Measurements from ENCODE around the gene CLEC10A.
"Not testable (repeated sequence)": the region's sequence is repeated elsewhere in the genome, so short reads cannot be mapped to it uniquely, and the experiment has no call there.

The CLEC10A gene

DNA sequence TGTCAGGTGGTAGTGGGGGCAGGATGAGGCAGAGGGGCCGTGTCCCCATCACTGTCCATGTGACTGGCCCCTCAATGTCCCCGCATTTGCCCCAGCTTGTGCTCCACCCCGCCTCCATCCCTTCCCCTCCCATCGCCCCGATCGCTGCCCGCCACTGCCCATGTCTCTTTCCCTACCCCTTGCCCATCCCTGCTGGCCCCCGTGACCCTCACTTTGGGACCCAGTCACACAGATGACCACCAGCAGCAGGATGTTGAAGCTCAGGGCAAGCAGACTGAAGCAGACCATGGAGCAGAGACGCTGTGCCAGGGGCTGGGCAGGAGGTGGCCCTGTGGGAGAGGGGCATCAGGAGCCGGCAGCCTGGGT lies 28.5 kb upstream of the CLEC10A start:
- DNase-seq: no peak

- no peak for DNase-seq
Observed at GRCh38 chr17:7107795-7108559, 27.9 kb upstream of the CLEC10A start.

DNA sequence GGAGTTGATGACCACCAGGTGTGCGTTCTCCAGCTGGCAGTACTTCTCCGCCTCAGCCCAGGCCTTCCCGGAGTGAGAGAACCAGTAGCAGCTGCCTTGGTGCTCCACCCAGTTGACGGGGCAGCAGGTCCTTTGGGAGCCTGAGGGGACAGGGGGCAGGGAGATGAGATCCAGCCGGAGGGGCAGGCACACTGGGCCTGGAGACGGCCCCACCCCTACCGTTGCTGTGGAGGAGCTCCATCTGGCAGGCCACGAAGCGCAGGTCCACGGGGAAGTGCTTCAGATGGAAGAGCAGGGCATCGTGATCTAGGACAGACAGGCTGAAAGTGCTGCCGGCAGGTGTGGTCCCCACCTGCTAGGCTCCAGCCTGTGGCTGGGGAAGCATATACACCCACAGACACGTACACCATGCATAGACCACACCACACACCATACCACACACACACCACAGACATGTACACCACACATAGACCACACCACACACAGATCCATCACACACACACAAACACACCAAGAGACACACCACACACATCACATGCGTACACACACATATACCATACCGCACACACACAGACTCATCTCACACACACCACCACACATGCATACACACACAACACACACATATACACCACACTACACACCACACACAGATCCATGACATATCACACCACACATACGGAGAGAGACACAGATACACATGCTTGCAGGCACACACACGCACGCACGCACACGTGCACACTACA lies 27.1 kb upstream of the CLEC10A start:
- peak; percentile 73 to 79 for DNase-seq

DNA sequence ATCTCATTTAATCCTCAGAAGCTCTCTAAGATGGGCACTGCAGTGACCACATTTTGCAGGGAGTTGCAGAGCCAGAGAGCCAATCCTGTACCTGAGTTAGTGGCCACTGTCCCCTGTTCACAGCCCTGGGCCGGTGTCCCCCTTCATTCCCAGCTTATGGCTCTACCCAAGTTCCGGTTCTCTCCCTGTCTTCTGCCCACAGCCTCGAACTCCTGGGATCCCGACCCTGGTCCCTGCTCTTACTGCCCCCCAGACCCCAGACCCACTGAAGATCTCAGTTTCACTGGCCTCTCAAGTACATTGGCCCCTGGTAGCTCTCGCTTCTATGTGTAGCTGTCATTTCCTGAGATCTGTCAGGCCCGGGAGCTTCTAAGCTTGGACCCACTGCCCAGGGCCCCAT lies 22.4 kb upstream of the CLEC10A start:
- no peak for DNase-seq

DNA sequence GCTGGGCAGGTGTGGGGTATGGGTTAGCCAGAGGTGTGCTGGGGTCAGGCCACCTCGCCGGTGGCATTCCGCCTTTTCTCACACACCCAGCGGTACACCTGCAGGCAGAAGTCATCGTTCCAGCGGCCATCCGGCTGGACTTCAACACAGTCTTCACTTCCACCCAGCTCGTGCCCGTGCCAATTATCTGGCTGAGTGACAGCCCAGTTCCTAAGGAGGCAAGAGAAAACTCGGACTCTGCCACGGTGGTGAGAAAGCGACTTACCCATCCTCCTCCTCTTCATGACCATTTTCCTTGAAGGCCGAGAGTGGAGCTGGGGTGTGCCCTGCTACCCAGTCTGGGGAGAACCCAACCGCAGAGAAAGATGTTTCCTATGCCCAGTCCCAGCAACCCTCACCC lies 21.5 kb upstream of the CLEC10A start:
- DNase-seq: no peak

DNA sequence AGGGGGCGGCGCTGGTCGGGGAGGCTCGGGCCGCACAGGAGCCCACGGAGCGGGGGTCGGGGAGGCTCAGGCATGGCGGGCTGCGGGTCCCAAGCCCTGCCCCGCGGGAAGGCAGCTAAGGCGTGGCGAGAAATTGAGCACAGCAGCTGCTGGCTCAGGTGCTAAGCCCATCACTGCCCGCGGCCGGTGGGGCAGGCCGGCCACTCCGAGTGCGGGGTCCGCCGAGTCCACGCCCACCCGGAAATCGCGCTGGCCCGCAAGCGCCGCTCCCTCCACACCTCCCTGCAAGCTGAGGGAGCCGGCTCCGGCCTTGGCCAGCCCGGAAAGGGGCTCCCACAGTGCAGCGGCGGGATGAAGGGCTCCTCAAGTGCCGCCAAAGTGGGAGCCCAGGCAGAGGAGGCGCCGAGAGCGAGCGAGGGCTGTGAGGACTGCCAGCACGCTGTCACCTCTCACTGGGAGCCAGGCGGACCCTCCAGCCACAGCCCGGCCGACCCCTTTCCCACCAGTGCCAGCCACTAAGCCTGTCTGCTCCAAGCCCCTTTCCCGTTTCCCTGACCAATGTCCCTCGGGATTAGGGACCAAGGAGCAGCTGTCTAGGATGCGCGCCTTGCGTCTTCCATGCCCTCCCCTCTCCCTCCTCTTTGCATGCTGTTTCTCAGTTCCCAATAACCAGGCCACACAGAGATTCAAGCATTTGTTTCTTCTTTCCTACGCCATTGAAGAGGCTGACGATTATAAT lies 20.8 kb upstream of the CLEC10A start:
- not testable (repeated sequence) for DNase-seq

DNA sequence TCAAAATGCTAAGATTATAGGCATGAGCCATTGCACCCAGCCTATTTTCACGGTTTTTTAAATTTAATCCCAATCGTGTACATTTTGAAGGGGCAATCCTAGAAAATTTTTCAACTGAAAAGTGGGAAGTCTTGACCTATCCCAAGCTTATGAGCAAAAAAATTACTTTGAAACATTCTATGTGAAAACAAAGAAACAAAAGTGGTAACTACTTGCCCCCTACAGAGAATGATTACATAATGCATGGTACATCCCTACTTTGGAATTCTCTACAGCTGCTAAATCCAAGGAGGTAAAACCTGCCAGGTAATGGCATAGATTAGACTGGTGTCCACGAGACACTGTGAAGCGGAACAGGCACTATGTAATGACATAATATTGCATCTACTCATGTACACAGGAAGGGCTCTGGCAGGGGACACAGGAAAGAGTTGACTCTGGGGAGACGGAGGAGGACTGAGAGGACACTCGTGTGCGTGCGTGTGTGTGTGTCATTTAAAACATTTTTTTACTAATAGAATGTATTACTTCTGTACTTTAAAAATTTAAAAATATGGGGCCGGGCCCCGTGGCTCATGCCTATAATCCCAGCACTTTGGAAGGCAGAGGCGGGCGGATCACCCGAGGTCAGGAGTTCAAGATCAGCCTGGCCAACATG lies 18.9 kb upstream of the CLEC10A start:
- DNase-seq: no peak

DNA sequence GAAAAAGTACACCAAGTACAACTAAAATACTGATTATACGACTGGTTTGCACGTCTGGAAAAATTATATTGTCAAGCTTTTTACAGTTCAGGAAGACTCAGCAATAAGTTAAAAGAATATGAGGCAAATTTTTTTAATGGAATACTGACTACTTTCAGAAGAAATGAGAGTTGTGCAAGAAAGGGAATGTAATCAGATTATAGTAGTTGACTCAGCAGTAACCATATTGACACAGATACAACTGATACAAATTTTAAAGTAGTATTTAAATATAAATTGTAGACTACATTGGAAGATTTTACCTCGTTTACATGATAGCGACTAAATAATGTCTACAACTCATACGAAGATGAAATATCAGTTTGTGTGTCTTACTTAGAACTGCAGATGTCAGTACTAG lies 17.9 kb upstream of the CLEC10A start:
- no peak for DNase-seq

DNA sequence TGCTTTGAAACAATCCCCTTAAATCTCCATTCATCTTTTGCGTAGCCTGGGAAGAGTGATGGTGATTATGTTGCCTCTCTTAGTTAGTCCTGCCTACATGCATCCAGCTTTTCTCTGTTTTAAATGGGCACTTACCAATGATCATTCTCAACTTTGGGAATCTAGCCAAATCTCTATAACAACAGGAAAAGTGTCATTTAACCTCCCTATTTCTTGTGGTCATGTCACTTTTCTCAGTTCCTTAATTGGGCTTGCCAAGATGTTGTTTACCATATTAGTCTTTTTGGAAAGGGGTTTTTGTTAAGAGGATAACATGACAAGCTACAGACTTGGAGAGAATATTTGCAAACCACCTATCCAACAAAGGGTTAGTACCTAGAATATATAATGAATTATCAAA lies 15.6 kb upstream of the CLEC10A start:
- DNase-seq: no peak

DNA sequence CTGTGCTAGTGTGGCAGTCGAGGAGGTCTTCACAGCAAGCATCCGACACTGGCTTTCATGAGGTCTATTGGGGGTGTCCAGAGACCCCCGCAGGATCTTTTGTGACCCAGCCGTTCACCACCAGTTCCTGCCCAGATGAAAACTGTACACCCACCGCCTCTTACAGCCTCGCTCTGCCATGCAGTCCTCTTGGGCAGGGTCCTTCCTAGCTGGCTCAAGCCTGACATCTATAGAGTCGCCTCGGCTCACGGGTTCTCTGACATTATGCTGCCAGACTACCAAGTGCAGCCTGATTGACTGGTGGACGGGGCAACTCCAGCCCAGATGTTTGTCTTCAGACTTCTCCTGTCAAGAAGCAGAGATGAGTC lies 14.6 kb upstream of the CLEC10A start:
- no peak for DNase-seq

DNA sequence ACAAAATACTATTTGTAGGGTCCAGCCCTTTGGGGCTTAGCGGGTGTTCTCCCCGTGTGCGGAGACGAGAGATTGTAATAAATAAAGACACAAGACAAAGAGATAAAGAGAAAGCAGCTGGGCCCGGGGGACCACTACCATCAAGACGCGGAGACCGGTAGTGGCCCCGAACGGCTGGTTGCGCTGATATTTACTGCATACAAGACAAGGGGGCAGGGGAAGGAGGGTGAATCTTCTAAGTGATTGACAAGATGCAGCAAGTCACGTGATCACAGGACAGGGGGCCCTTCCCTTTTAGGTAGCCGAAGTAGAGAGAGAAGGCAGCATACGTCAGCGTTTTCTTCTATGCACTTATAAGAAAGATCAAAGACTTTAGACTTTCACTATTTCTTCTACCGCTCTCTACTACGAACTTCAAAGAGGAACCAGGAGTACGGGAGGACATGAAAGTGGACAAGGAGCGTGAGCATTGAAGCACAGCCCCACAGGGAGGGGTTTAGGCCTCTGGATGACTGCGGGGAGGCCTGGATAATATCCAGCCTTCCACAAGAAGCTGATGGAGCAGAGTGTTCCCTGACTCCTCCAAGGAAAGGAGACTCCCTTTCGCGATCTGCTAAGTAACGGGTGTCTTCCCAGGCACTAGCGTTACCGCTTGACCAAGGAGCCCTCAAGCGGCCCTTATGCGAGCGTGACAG lies 11.4 kb upstream of the CLEC10A start:
- not testable (repeated sequence) for DNase-seq

GRCh38 chr17:7089570-7089969 lies 9.5 kb upstream of the CLEC10A start:
- DNase-seq: not testable (repeated sequence)

GRCh38 chr17:7088442-7088841 lies 8.4 kb upstream of the CLEC10A start:
- DNase-seq: not testable (repeated sequence)

GRCh38 chr17:7084088-7084487 lies 4.0 kb upstream of the CLEC10A start:
- DNase-seq: no peak

DNA sequence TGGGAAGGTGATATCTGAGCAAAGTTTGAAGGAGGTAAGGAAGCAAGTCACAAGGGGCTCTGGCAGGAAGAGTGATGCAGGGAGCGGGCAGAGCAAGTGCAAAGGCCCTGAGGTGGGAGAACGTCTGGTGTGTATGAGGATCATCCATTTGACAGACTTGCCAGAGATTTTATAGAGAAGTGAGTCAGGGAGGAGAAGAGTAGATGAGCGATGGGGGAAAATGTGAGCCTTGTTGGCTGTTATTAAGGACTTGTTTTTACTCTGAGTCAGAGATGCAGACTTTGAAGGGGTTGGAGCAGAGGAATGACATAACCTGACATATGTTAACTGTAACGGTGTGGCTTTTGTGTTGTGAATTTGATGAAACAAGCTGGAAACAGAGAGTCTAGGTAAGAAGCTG lies 3.5 kb upstream of the CLEC10A start:
- no peak for DNase-seq

GRCh38 chr17:7081341-7082062 lies 1.5 kb upstream of the CLEC10A start:
- no peak for DNase-seq

DNA sequence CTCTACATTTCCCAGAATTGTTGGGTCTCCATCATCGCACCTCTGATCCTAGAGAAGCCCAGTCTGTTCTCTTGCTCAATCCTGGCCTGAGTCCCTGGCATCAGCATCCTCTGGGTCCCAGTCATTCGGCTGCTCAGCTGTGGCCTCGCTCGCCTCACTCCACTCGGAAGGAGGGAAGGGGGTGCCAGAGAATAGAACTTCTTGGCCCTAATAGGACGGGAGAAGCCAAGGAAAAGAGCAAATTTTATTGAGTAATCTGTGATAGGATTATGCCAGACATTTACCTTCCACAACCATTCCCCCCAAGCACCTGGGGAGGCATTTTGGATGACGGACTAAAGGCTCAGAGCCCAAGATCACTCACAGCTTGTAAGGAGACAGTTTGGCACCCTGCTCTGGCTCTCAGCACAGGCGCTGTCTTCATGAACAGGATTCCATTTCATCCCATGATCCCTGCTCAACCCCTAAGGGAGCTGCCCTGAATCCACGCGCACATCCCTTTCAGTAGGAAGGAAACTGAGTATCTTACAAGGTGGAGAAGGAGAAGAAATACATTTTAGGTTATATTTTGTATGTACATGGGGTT lies 498 bp upstream of the CLEC10A start:
- no peak for DNase-seq

GRCh38 chr17:7078711-7079110 lies 1.3 kb downstream of the CLEC10A start:
- DNase-seq: no peak

GRCh38 chr17:7077911-7078546 lies 2.0 kb downstream of the CLEC10A start:
- DNase-seq: no peak

DNA sequence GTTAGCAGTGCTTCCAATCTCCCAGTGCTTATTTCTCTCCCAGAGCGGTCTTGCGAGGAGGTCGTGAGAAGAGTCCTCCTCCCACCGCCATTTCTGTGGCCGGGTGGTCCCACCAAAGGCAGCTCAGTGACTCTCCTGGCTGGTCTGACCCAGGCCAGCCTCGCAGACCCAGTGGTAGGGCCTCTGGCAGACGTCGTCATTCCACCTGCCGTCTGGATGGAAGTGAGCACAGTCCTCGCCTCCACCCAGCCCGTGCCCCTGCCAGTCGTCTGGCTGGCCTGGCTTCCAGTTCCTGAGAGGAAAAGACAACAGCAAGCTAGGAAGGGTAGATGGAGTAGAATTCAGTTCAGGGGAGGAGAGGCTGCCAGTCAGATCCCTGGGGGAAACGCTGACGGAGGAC lies 5.1 kb downstream of the CLEC10A start:
- DNase-seq: no peak

GRCh38 chr17:7072406-7072805 lies 7.6 kb downstream of the CLEC10A start:
- DNase-seq: no peak

Data from SHP77 (cell line).